Endodermal cell (in vitro differentiated cells): ENCODE data around the gene SON. TPM values are rescaled to one million over a fixed set of nuclear protein-coding genes. Genes with fewer than 3 reads are reported as not detected.

Source experiments
- DNase-seq: peaks from one replicate; pipeline ENCODE4 v3.0.0-alpha.2; 2017
- H3K27ac ChIP-seq: 2 replicates; pipeline ENCODE4 v1.5.1; 2013; ENCODE audit warnings: mild to moderate bottlenecking, low read depth, low read length, moderate library complexity
- H3K27me3 ChIP-seq: 2 replicates; pipeline ENCODE4 v1.6.1; 2013; ENCODE audit warnings: mild to moderate bottlenecking, low read length, moderate library complexity; ENCODE audit not compliant: insufficient read depth, control insufficient read depth, poor library complexity, severe bottlenecking
- H3K36me3 ChIP-seq: 2 replicates; pipeline ENCODE4 v1.7.0; 2013; ENCODE audit warnings: mild to moderate bottlenecking, low read length, moderate library complexity; ENCODE audit not compliant: control insufficient read depth, insufficient read depth
- H3K4me1 ChIP-seq: one replicate; pipeline ENCODE4 v1.7.0; 2013; ENCODE audit warnings: low read length; ENCODE audit not compliant: control insufficient read depth, insufficient read depth
- H3K4me3 ChIP-seq: 2 replicates; pipeline ENCODE4 v1.5.1; 2013; ENCODE audit warnings: mild to moderate bottlenecking, low read length, moderate library complexity
- H3K9ac ChIP-seq: 2 replicates; pipeline ENCODE4 v1.6.1; 2013; ENCODE audit warnings: mild to moderate bottlenecking, low read length, moderate library complexity; ENCODE audit not compliant: poor library complexity, severe bottlenecking; ENCODE audit errors: extremely low read depth
- H3K9me3 ChIP-seq: 2 replicates; pipeline ENCODE4 v1.6.1; 2013; ENCODE audit warnings: mild to moderate bottlenecking, low read length, moderate library complexity; ENCODE audit not compliant: control insufficient read depth
- H3K27ac Mint-ChIP-seq: 2 replicates; pipeline ENCODE4 v1.8.0; 2020; ENCODE audit warnings: mixed read lengths
- H3K27me3 Mint-ChIP-seq: 2 replicates; pipeline ENCODE4 v1.8.0; 2021; ENCODE audit warnings: mild to moderate bottlenecking, mixed read lengths; ENCODE audit not compliant: insufficient read depth
- H3K36me3 Mint-ChIP-seq: 2 replicates; pipeline ENCODE4 v1.8.0; 2020; ENCODE audit warnings: low read depth, mixed read lengths
- H3K4me1 Mint-ChIP-seq: 2 replicates; pipeline ENCODE4 v1.8.0; 2020; ENCODE audit warnings: mixed read lengths
- H3K4me3 Mint-ChIP-seq: 2 replicates; pipeline ENCODE4 v1.8.0; 2020; ENCODE audit warnings: mild to moderate bottlenecking, moderate library complexity, mixed read lengths
- H3K9me3 Mint-ChIP-seq: 2 replicates; pipeline ENCODE4 v1.8.0; 2020; ENCODE audit warnings: mild to moderate bottlenecking, mixed read lengths
- CTCF ChIP-seq: fragments of 200-600 bp; sonication (generic); conservative IDR thresholded peaks from 2 replicates; pipeline ENCODE4 v1.5.0; 2021; ENCODE audit warnings: antibody characterized with exemption, mild to moderate bottlenecking
- WGBS, 2 experiments: methylation state at CpG; one replicate each; pipeline versions ENCODE4 v1.1.5 to v1.1.7; 2013; ENCODE audit warnings: missing lambda C conversion rate in 2 of 2, mixed read lengths in 1 of 2; ENCODE audit not compliant: insufficient coverage in 1 of 2, insufficient read length in 1 of 2; 5-methylcytosine and 5-hydroxymethylcytosine counted together
- total RNA-seq, 2 donors: library from RNA; stranded (reverse); fragmentation: NEBNext Ultra II Directional in 1 of 2; extraction: Animal tissue kit (Norgen Biotek cat#: 25700) in 1 of 2; gene quantifications; 2 replicates in 1 of 2; 3 replicates in 1 of 2; pipeline ENCODE4 v1.2.1, GENCODE V29; 2021

SON gene
- total RNA-seq, 2 donors from 2014 or later, result 283 to 337 TPM

- H3K4me1 ChIP-seq, result no peaks in the 10 kb centered on the region
- peak; percentile 95 for DNase-seq
- WGBS, 2 experiments, result 0% methylated on average over 30 to 56 of the region's 56 CpGs
- peaks cover 10% of the 10 kb centered on the region for H3K9me3 ChIP-seq
- H3K27me3 ChIP-seq, result no peaks in the 10 kb centered on the region
- peak within 1 kb of the TSS; percentile 99 for H3K9ac ChIP-seq
- H3K27ac ChIP-seq, result peak within 1 kb of the TSS; percentile 99
- Mint-ChIP-seq H3K4me1 (peaks cover 11% of the 10 kb centered on the region), H3K9me3 (no peaks in the 10 kb centered on the region), H3K4me3 (peak within 1 kb of the TSS; percentile 85), H3K36me3 (peaks cover 29% of the 10 kb centered on the region), H3K27ac (peak within 1 kb of the TSS; percentile 100), H3K27me3 (no peaks in the 10 kb centered on the region)
- H3K36me3 ChIP-seq, result peaks cover 36% of the 10 kb centered on the region
- H3K4me3 ChIP-seq, result peak within 1 kb of the TSS; percentile 97
- TF ChIP-seq CTCF, result no peak
Measured at GRCh38 chr21:33541756-33542639, 840 bp upstream of the SON start, which contains the start of gene GART. Gene GART (minus strand): TSS chr21:33542117. CDS start chr21:33539315, 2,802 bp downstream.

GRCh38 chr21:33543505-33544129, 779 bp downstream of the SON start:
- peaks cover 34% of the 10 kb centered on the region for H3K36me3 ChIP-seq
- peak overlapping the region; percentile 97 for H3K4me3 ChIP-seq
- 1% methylated on average over 10 to 26 of the region's 26 CpGs for WGBS, 2 experiments
- no peaks in the 10 kb centered on the region for H3K27me3 ChIP-seq
- DNase-seq, result no peak
- Mint-ChIP-seq H3K27me3 (no peaks in the 10 kb centered on the region), H3K9me3 (no peaks in the 10 kb centered on the region), H3K27ac (peak overlapping the region; percentile 100), H3K36me3 (peaks cover 28% of the 10 kb centered on the region), H3K4me3 (peak overlapping the region; percentile 85), H3K4me1 (peaks cover 11% of the 10 kb centered on the region)
- peak overlapping the region; percentile 96 for H3K27ac ChIP-seq
- H3K9ac ChIP-seq, result peak overlapping the region; percentile 99
- no peak for TF ChIP-seq CTCF
- H3K9me3 ChIP-seq, result no peaks in the 10 kb centered on the region
- no peaks in the 10 kb centered on the region for H3K4me1 ChIP-seq

- Mint-ChIP-seq H3K4me3 (peak overlapping the region; percentile 85), H3K4me1 (peaks cover 11% of the 10 kb centered on the region), H3K36me3 (peaks cover 32% of the 10 kb centered on the region), H3K9me3 (no peaks in the 10 kb centered on the region), H3K27me3 (no peaks in the 10 kb centered on the region), H3K27ac (peak overlapping the region; percentile 100)
- Histone ChIP-seq H3K9me3 (no peaks in the 10 kb centered on the region), H3K27ac (no peak overlapping the region), H3K9ac (peak overlapping the region; percentile 99), H3K36me3 (peaks cover 38% of the 10 kb centered on the region), H3K4me3 (peak overlapping the region; percentile 97), H3K4me1 (no peaks in the 10 kb centered on the region), H3K27me3 (no peaks in the 10 kb centered on the region)
- DNase-seq, result no peak
- 59% methylated on average over 6 of the region's 8 CpGs; no CpG with 5 or more reads in 1 of the 2 experiments for WGBS, 2 experiments
- TF ChIP-seq CTCF, result no peak
Measured at GRCh38 chr21:33544451-33545195, 1.8 kb downstream of the SON start.
